HepG2 (cell line): ENCODE data around the gene PROS1. TPM values are rescaled to one million over a fixed set of nuclear protein-coding genes. Genes with fewer than 3 reads are reported as not detected.

Experiments
- ARHGAP35 ChIP-seq: sonication (generic); formaldehyde crosslinking; IDR thresholded peaks from 2 replicates; pipeline ENCODE4 v1.9.0; 2022; ENCODE audit warnings: mild to moderate bottlenecking, inconsistent platforms, moderate library complexity, missing genetic modification reagents, borderline replicate concordance
- ASH2L ChIP-seq: fragments of 300-600, 200-600 bp; sonication (generic); IDR thresholded peaks from 2 replicates; pipeline ENCODE4 v1.7.0; 2017; ENCODE audit warnings: low read depth, mild to moderate bottlenecking, moderate library complexity, mixed read lengths, low read length; ENCODE audit not compliant: insufficient read length
- CBX5 ChIP-seq: sonication (generic); formaldehyde crosslinking; IDR thresholded peaks from 2 replicates; pipeline ENCODE4 v1.4.0; 2020; ENCODE audit warnings: missing genetic modification reagents, borderline replicate concordance
- GABPA ChIP-seq, 2 experiments: IDR thresholded peaks; 2 replicates each; pipeline ENCODE4 v1.6.1; 2011 to 2016; ENCODE audit warnings: low read depth in 2 of 2, low read length in 1 of 2, missing biosample characterization in 1 of 2, missing genetic modification characterization in 1 of 2
- HOXA3 ChIP-seq: sonication (generic); formaldehyde crosslinking; IDR thresholded peaks from 2 replicates; pipeline ENCODE4 v1.5.0; 2020; ENCODE audit warnings: missing genetic modification reagents
- KDM1A ChIP-seq: IDR thresholded peaks from 2 replicates; pipeline ENCODE4 v1.6.1; 2016; ENCODE audit warnings: missing compliant biosample characterization
- MED8 ChIP-seq: sonication (generic); formaldehyde crosslinking; IDR thresholded peaks from 2 replicates; pipeline ENCODE4 v1.8.1; 2023; ENCODE audit warnings: mild to moderate bottlenecking, missing genetic modification reagents; ENCODE audit not compliant: insufficient replicate concordance
- MTF2 ChIP-seq: sonication (generic); formaldehyde crosslinking; IDR thresholded peaks from 2 replicates; pipeline ENCODE4 v1.5.0; 2020; ENCODE audit warnings: missing genetic modification reagents, borderline replicate concordance
- RARG ChIP-seq: sonication (generic); formaldehyde crosslinking; IDR thresholded peaks from 2 replicates; pipeline ENCODE4 v1.4.0; 2020; ENCODE audit warnings: low read depth, mild to moderate bottlenecking, missing genetic modification reagents
- REPIN1 ChIP-seq: sonication (generic); formaldehyde crosslinking; IDR thresholded peaks from 2 replicates; pipeline ENCODE4 v1.8.0; 2022; ENCODE audit warnings: missing genetic modification reagents, low read depth, mild to moderate bottlenecking, borderline replicate concordance
- SMARCC2 ChIP-seq: fragments of 450-650 bp; IDR thresholded peaks from 2 replicates; pipeline ENCODE4 v1.6.1; 2017; ENCODE audit warnings: antibody characterized with exemption, mild to moderate bottlenecking
- SMC3 ChIP-seq: IDR thresholded peaks from 2 replicates; pipeline ENCODE4 v1.6.1; 2011; ENCODE audit warnings: low read length, improper control_type of control experiment
- ZBTB34 ChIP-seq: sonication (generic); formaldehyde crosslinking; IDR thresholded peaks from 2 replicates; pipeline ENCODE4 v1.8.0; 2022; ENCODE audit warnings: mild to moderate bottlenecking, missing genetic modification reagents
- ZMYM3 ChIP-seq: sonication (generic); formaldehyde crosslinking; IDR thresholded peaks from 2 replicates; pipeline ENCODE4 v1.5.1; 2020; ENCODE audit warnings: mild to moderate bottlenecking, missing genetic modification reagents
- ZNF101 ChIP-seq: sonication (generic); formaldehyde crosslinking; IDR thresholded peaks from 2 replicates; pipeline ENCODE4 v1.4.0; 2020; ENCODE audit warnings: mild to moderate bottlenecking, low read depth, missing genetic modification reagents, borderline replicate concordance
- ZNF550 ChIP-seq: sonication (generic); formaldehyde crosslinking; IDR thresholded peaks from 2 replicates; pipeline ENCODE4 v1.4.0; 2020; ENCODE audit warnings: mild to moderate bottlenecking, missing genetic modification reagents, borderline replicate concordance
- ZNF775 ChIP-seq: sonication (generic); formaldehyde crosslinking; IDR thresholded peaks from 2 replicates; pipeline ENCODE4 v1.4.0; 2020; ENCODE audit warnings: missing genetic modification reagents, mild to moderate bottlenecking, moderate library complexity, borderline replicate concordance
- ZNF792 ChIP-seq: IDR thresholded peaks from 2 replicates; pipeline ENCODE4 v1.6.1; 2016
- ZUFSP ChIP-seq: sonication (generic); formaldehyde crosslinking; IDR thresholded peaks from 2 replicates; pipeline ENCODE4 v1.9.0; 2021; ENCODE audit warnings: missing genetic modification reagents, mild to moderate bottlenecking, borderline replicate concordance
- polyA plus RNA-seq, 8 experiments: library from polyadenylated mRNA; depleted of rRNA in 3 of 8; stranded (reverse) in 7 of 8; unstranded in 1 of 8; fragments of >200 nt; fragmentation: Illumina TruSeq in 4 of 8; extraction: Trizol in 4 of 8; gene quantifications; 2 replicates each; pipeline versions ENCODE4 v1.2.1 to v1.2.3, GENCODE V29; 2011 to 2016; ENCODE audit warnings: low read depth in 4 of 8, missing spikeins in 1 of 8, mixed read lengths in 1 of 8; ENCODE audit not compliant: insufficient read depth in 1 of 8
- total RNA-seq, 5 experiments: library from RNA; depleted of rRNA; stranded (reverse); fragments of >200 nt; fragmentation: Illumina TruSeq; extraction: Trizol; gene quantifications; 2 replicates each; pipeline ENCODE4 v1.2.3, GENCODE V29; 2016; ENCODE audit warnings: low read depth in 1 of 5
- TF ChIP-seq, protein P1 (sequence below), 2 experiments: IDR thresholded peaks; 2 replicates each; pipeline ENCODE4 v1.6.1; 2011 to 2012; ENCODE audit warnings: low read length in 2 of 2, borderline replicate concordance in 1 of 2, low read depth in 1 of 2, mild to moderate bottlenecking in 1 of 2, moderate library complexity in 1 of 2
- TF ChIP-seq, protein P2 (sequence below): IDR thresholded peaks from 2 replicates; pipeline ENCODE4 v1.6.1; 2016

The PROS1 gene
- total and polyA plus RNA-seq, 2 of the 13 experiments (the other 11 are each of a cell fraction or from before 2014, with no cell fraction given): 63.8 to 76.8 TPM

DNA sequence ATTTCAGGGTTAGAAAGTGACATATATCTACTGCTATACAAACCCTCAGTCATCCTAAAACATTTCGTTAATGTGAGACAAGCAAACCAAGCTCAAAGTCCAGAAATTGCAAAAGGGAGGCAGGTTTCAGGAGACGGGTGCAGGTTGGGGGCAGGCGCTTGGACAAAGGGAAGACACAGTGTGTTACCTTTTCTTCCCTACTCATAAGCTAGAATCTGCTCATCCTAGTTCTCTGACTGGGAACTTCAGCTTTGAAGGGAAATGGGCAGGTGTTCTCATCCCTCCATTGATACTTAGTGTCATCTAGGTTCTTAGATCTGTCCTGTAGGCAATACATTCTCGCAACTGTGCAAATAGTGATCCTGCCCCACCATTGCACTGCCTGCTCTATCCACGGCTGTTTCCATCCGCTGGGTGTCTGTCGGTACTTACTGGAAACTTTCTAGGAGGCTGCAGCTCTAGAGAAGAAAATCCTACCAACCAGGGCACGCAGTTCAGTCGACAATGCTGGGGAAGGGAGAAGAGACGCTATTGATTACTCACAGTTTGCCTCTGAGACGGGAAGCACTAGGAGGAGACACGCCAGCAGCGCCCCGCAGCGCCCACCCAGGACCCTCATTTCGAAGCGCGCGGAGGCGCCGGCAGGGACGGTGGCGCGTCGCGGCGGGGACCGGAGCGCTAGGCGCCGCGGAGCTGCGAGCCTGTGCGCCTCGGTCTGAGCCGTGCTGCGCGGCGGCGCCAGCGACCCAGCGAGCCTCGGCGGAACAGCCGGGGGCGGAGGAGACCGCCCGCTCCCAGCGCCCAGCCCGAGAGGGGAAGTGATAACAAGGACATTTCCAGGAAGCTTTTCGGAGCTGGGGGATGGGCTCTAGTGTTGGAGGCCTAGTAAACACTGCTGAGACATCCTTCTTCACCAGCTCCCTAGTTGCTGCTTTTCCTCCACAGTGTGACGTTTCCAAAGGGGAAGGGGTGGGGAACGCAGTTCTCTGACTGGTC, at the start of gene PROS1 (continued):
- TF ChIP-seq ARHGAP35 (CRISPR knock-in tag) (no peak), SMARCC2 (no peak), ZMYM3 (CRISPR knock-in tag) (no peak; the same call in 1 of the 2 replicates), GABPA (IDR thresholded peaks at IDR 0.05; ENCODE audit: low read depth, low read length) (no peak), GABPA (CRISPR knock-in tag; IDR thresholded peaks at IDR 0.05; ENCODE audit: low read depth) (peak; percentile 56), ZNF101 (CRISPR knock-in tag) (no peak), ZBTB34 (CRISPR knock-in tag) (no peak), ZNF792 (0 out of 2 replicates have a peak, but pooled peaks have one; percentile 19), ZUFSP (no peak), ZNF775 (CRISPR knock-in tag) (no peak), ZNF550 (CRISPR knock-in tag) (no peak), ASH2L (peak; percentile 91), MED8 (CRISPR knock-in tag) (no peak), SMC3 (no peak), KDM1A (CRISPR knock-in tag) (0 out of 2 replicates have a peak, but pooled peaks have one; percentile 18), CBX5 (CRISPR knock-in tag) (no peak), MTF2 (no peak), RARG (no peak), HOXA3 (peak; percentile 49), REPIN1 (CRISPR knock-in tag) (no peak)
- TF ChIP-seq, protein P1, sequence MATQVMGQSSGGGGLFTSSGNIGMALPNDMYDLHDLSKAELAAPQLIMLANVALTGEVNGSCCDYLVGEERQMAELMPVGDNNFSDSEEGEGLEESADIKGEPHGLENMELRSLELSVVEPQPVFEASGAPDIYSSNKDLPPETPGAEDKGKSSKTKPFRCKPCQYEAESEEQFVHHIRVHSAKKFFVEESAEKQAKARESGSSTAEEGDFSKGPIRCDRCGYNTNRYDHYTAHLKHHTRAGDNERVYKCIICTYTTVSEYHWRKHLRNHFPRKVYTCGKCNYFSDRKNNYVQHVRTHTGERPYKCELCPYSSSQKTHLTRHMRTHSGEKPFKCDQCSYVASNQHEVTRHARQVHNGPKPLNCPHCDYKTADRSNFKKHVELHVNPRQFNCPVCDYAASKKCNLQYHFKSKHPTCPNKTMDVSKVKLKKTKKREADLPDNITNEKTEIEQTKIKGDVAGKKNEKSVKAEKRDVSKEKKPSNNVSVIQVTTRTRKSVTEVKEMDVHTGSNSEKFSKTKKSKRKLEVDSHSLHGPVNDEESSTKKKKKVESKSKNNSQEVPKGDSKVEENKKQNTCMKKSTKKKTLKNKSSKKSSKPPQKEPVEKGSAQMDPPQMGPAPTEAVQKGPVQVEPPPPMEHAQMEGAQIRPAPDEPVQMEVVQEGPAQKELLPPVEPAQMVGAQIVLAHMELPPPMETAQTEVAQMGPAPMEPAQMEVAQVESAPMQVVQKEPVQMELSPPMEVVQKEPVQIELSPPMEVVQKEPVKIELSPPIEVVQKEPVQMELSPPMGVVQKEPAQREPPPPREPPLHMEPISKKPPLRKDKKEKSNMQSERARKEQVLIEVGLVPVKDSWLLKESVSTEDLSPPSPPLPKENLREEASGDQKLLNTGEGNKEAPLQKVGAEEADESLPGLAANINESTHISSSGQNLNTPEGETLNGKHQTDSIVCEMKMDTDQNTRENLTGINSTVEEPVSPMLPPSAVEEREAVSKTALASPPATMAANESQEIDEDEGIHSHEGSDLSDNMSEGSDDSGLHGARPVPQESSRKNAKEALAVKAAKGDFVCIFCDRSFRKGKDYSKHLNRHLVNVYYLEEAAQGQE (IDR thresholded peaks at IDR 0.05; ENCODE audit: borderline replicate concordance in 1 of 2, low read depth in 1 of 2, low read length in 2 of 2): no peak
- TF ChIP-seq, protein P2, sequence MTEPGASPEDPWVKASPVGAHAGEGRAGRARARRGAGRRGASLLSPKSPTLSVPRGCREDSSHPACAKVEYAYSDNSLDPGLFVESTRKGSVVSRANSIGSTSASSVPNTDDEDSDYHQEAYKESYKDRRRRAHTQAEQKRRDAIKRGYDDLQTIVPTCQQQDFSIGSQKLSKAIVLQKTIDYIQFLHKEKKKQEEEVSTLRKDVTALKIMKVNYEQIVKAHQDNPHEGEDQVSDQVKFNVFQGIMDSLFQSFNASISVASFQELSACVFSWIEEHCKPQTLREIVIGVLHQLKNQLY: no peak
